HepG2 (cell line): Measurements from ENCODE around the gene EZH1. TPM values are rescaled to one million over a fixed set of nuclear protein-coding genes. Genes with fewer than 3 reads are reported as not detected.

ENCODE experiments used
- ARID2 ChIP-seq: sonication (generic); formaldehyde crosslinking; IDR thresholded peaks from 2 replicates; pipeline ENCODE4 v1.8.1; 2022; ENCODE audit warnings: mild to moderate bottlenecking, missing genetic modification reagents, borderline replicate concordance
- BCLAF1 ChIP-seq: fragments of 450-650 bp; IDR thresholded peaks from 2 replicates; pipeline ENCODE4 v1.6.1; 2017; ENCODE audit warnings: mild to moderate bottlenecking
- FOXJ3 ChIP-seq: sonication (generic); formaldehyde crosslinking; IDR thresholded peaks from 2 replicates; pipeline ENCODE4 v1.4.0; 2020; ENCODE audit warnings: missing genetic modification reagents, mild to moderate bottlenecking, borderline replicate concordance
- NFIB ChIP-seq: sonication (generic); formaldehyde crosslinking; IDR thresholded peaks from 2 replicates; pipeline ENCODE4 v1.9.0; 2021; ENCODE audit warnings: missing genetic modification reagents, mild to moderate bottlenecking, borderline replicate concordance
- NKX3-1 ChIP-seq: sonication (generic); formaldehyde crosslinking; IDR thresholded peaks from 2 replicates; pipeline ENCODE4 v1.5.0; 2020; ENCODE audit warnings: missing genetic modification reagents
- RELA ChIP-seq: sonication (generic); formaldehyde crosslinking; IDR thresholded peaks from 2 replicates; pipeline ENCODE4 v1.4.0; 2020; ENCODE audit warnings: missing genetic modification reagents
- SMAD3 ChIP-seq: sonication (generic); formaldehyde crosslinking; IDR thresholded peaks from 2 replicates; pipeline ENCODE4 v1.4.0; 2020; ENCODE audit warnings: missing genetic modification reagents
- ZBTB20 ChIP-seq: sonication (generic); formaldehyde crosslinking; IDR thresholded peaks from 2 replicates; pipeline ENCODE4 v1.8.1; 2023; ENCODE audit warnings: missing genetic modification reagents, low read depth, mild to moderate bottlenecking, borderline replicate concordance
- ZBTB34 ChIP-seq: sonication (generic); formaldehyde crosslinking; IDR thresholded peaks from 2 replicates; pipeline ENCODE4 v1.8.0; 2022; ENCODE audit warnings: mild to moderate bottlenecking, missing genetic modification reagents
- ZBTB46 ChIP-seq: sonication (generic); formaldehyde crosslinking; IDR thresholded peaks from 2 replicates; pipeline ENCODE4 v1.4.0; 2020; ENCODE audit warnings: mild to moderate bottlenecking, missing genetic modification reagents, borderline replicate concordance
- ZFAT ChIP-seq: sonication (generic); formaldehyde crosslinking; conservative IDR thresholded peaks from 2 replicates; pipeline ENCODE4 v1.8.1; 2023; ENCODE audit warnings: missing genetic modification reagents, inconsistent platforms
- ZNF280B ChIP-seq: sonication (generic); formaldehyde crosslinking; IDR thresholded peaks from 2 replicates; pipeline ENCODE4 v1.5.0; 2020; ENCODE audit warnings: missing genetic modification reagents, mild to moderate bottlenecking, borderline replicate concordance
- ZNF282 ChIP-seq: fragments of 450-650 bp; IDR thresholded peaks from 2 replicates; pipeline ENCODE4 v1.6.1; 2018; ENCODE audit not compliant: partially characterized antibody
- polyA plus RNA-seq, 8 experiments: library from polyadenylated mRNA; depleted of rRNA in 3 of 8; stranded (reverse) in 7 of 8; unstranded in 1 of 8; fragments of >200 nt; fragmentation: Illumina TruSeq in 4 of 8; extraction: Trizol in 4 of 8; gene quantifications; 2 replicates each; pipeline versions ENCODE4 v1.2.1 to v1.2.3, GENCODE V29; 2011 to 2016; ENCODE audit warnings: low read depth in 4 of 8, missing spikeins in 1 of 8, mixed read lengths in 1 of 8; ENCODE audit not compliant: insufficient read depth in 1 of 8
- total RNA-seq, 5 experiments: library from RNA; depleted of rRNA; stranded (reverse); fragments of >200 nt; fragmentation: Illumina TruSeq; extraction: Trizol; gene quantifications; 2 replicates each; pipeline ENCODE4 v1.2.3, GENCODE V29; 2016; ENCODE audit warnings: low read depth in 1 of 5

EZH1 gene
- total and polyA plus RNA-seq, 2 of the 13 experiments (the other 11 are each of a cell fraction or from before 2014, with no cell fraction given): 11.6 to 24.0 TPM

GRCh38 chr17:42744806-42745617, at the start of gene EZH1 (continued):
- TF ChIP-seq NFIB (CRISPR knock-in tag) (0 out of 2 replicates have a peak, but pooled peaks have one; percentile 9), ZBTB20 (no peak; the same call in 1 of the 2 replicates), FOXJ3 (CRISPR knock-in tag) (peak; percentile 12; the same call in 1 of the 2 replicates), RELA (CRISPR knock-in tag) (peak; percentile 71; the same call in 1 of the 2 replicates), SMAD3 (CRISPR knock-in tag) (peak; percentile 62; the same call in 1 of the 2 replicates), ZFAT (CRISPR knock-in tag) (no peak), ARID2 (CRISPR knock-in tag) (peak; percentile 96), BCLAF1 (no peak), ZNF280B (CRISPR knock-in tag) (peak; percentile 97), ZBTB46 (CRISPR knock-in tag) (no peak; the same call in 1 of the 2 replicates), ZBTB34 (CRISPR knock-in tag) (0 out of 2 replicates have a peak, but pooled peaks have one; percentile 47), ZNF282 (no peak), NKX3-1 (peak; percentile 94; the same call in 1 of the 2 replicates)
